Measurements from ENCODE around the gene TMEM178B.

GRCh38 chr7:141381794-141382427 is 308.0 kb downstream of the TMEM178B start:
- TF ChIP-seq CSRNP1 (CRISPR knock-in tag; IDR thresholded peaks at IDR 0.05) (no peak), NCOR1 (IDR thresholded peaks at IDR 0.05; ENCODE audit: borderline replicate concordance, low read length) (no peak)

All from HepG2 (cell line).